Urothelium cell line (cell line): ENCODE data around the gene CACNB4.

ENCODE experiments used
- DNase-seq: peaks from one replicate; pipeline ENCODE4 v3.0.0; 2011; ENCODE audit warnings: low spot score, mixed read lengths
- FAIRE-seq: peaks from 2 replicates; lab custom pipeline; 2011; peaks lifted over from hg19 to GRCh38; lab: Jason Lieb, UNC

The CACNB4 gene

GRCh38 chr2:151840216-151841046 is 258.4 kb downstream of the CACNB4 start:
- DNase-seq (no peak), FAIRE-seq (no peak)

- FAIRE-seq (no peak), DNase-seq (no peak)
Observed at GRCh38 chr2:151837926-151838325, 260.9 kb downstream of the CACNB4 start.

- DNase-seq (no peak), FAIRE-seq (no peak)
Observed at GRCh38 chr2:151833984-151834383, 264.9 kb downstream of the CACNB4 start.

- DNase-seq (no peak), FAIRE-seq (no peak)
Observed at GRCh38 chr2:151830961-151831360, 267.9 kb downstream of the CACNB4 start.

- DNase-seq: no peak
- FAIRE-seq: no peak
Observed at GRCh38 chr2:151828890-151829324, 269.9 kb downstream of the CACNB4 start.

- FAIRE-seq: peak; percentile 87
- DNase-seq: peak; percentile 97
Observed at GRCh38 chr2:151828143-151828889, 270.5 kb downstream of the CACNB4 start, which contains the start of gene ARL5A. Gene ARL5A (minus strand): TSS chr2:151828421. CDS start chr2:151828176, 245 bp downstream.

- no peak for FAIRE-seq
Observed at GRCh38 chr2:151827564-151828142, 271.2 kb downstream of the CACNB4 start.

GRCh38 chr2:151826737-151827157 is 272.1 kb downstream of the CACNB4 start:
- FAIRE-seq (no peak), DNase-seq (no peak)

More at GRCh38 chr2:151827564-151828142, 271.2 kb downstream of the CACNB4 start:
- DNase-seq: peak; percentile 24

GRCh38 chr2:151824886-151825285 is 274.0 kb downstream of the CACNB4 start:
- FAIRE-seq (no peak), DNase-seq (no peak)

- DNase-seq (no peak), FAIRE-seq (no peak)
Observed at GRCh38 chr2:151823651-151824050, 275.2 kb downstream of the CACNB4 start.

GRCh38 chr2:151819920-151820319 is 278.9 kb downstream of the CACNB4 start:
- FAIRE-seq (no peak), DNase-seq (no peak)

- FAIRE-seq (no peak), DNase-seq (no peak)
Observed at GRCh38 chr2:151817929-151818328, 280.9 kb downstream of the CACNB4 start.

- FAIRE-seq: peak; percentile 44
- DNase-seq: no peak
Observed at GRCh38 chr2:151816843-151817242, 282.0 kb downstream of the CACNB4 start.

- DNase-seq: no peak
- FAIRE-seq: no peak
Observed at GRCh38 chr2:151815821-151816489, 282.9 kb downstream of the CACNB4 start.

GRCh38 chr2:151810489-151810888 is 288.4 kb downstream of the CACNB4 start:
- FAIRE-seq: no peak
- no peak for DNase-seq

- DNase-seq: no peak
- no peak for FAIRE-seq
Observed at GRCh38 chr2:151809073-151809383, 289.8 kb downstream of the CACNB4 start.

GRCh38 chr2:151808258-151809072 is 290.4 kb downstream of the CACNB4 start:
- DNase-seq (peak; percentile 12), FAIRE-seq (no peak)

GRCh38 chr2:151805961-151806360 is 292.9 kb downstream of the CACNB4 start:
- FAIRE-seq (no peak), DNase-seq (no peak)

GRCh38 chr2:151805343-151805742 is 293.5 kb downstream of the CACNB4 start:
- FAIRE-seq: no peak
- DNase-seq: no peak

GRCh38 chr2:151803811-151804210 is 295.0 kb downstream of the CACNB4 start:
- FAIRE-seq: no peak
- no peak for DNase-seq
